Keratinocyte (primary cell): Measurements from ENCODE around the gene GRIK4. TPM values are rescaled to one million over a fixed set of nuclear protein-coding genes. Genes with fewer than 3 reads are reported as not detected.

Experiments
- DNase-seq: peaks from one replicate; pipeline ENCODE4 v3.0.0-alpha.2; 2011; ENCODE audit warnings: low read depth, missing footprints, low spot score
- FAIRE-seq: peaks from 2 replicates; lab custom pipeline; 2011; peaks lifted over from hg19 to GRCh38; lab: Jason Lieb, UNC
- H2AFZ ChIP-seq: 2 replicates; pipeline ENCODE4 v1.6.0; 2012; ENCODE audit warnings: low read length, control low read depth, inconsistent platforms; ENCODE audit not compliant: control insufficient read depth
- H3K27ac ChIP-seq: 2 replicates; pipeline ENCODE4 v1.5.1; 2011; ENCODE audit warnings: low read length; ENCODE audit not compliant: control insufficient read depth, insufficient read depth
- H3K27me3 ChIP-seq: 3 replicates; pipeline ENCODE4 v1.6.0; 2011; ENCODE audit warnings: low read length; ENCODE audit not compliant: control insufficient read depth, insufficient read depth; ENCODE audit errors: extremely low read depth
- H3K36me3 ChIP-seq, 2 experiments: 2 replicates in 1 of 2; 3 replicates in 1 of 2; pipeline ENCODE4 v1.5.1; 2011; ENCODE audit warnings: low read length in 2 of 2, mild to moderate bottlenecking in 1 of 2; ENCODE audit not compliant: control insufficient read depth in 2 of 2, insufficient read depth in 2 of 2; ENCODE audit errors: extremely low read depth in 1 of 2
- H3K4me1 ChIP-seq: 3 replicates; pipeline ENCODE4 v1.5.1; 2011; ENCODE audit warnings: low read length; ENCODE audit not compliant: control insufficient read depth, insufficient read depth; ENCODE audit errors: extremely low read depth
- H3K4me2 ChIP-seq: 3 replicates; pipeline ENCODE4 v1.6.0; 2011; ENCODE audit warnings: low read depth, low read length; ENCODE audit not compliant: control insufficient read depth, insufficient read depth; ENCODE audit errors: extremely low read depth
- H3K4me3 ChIP-seq, 3 experiments: fragments of 200-600 bp in 1 of 3; sonication (generic) in 1 of 3; 2 replicates in 2 of 3; 3 replicates in 1 of 3; pipeline ENCODE4 v1.5.1; 2011 to 2016; ENCODE audit warnings: low read length in 3 of 3, mild to moderate bottlenecking in 3 of 3, control low read depth in 2 of 3, inconsistent platforms in 1 of 3, low read depth in 1 of 3, mixed read lengths in 1 of 3, mixed run types in 1 of 3, moderate library complexity in 1 of 3; ENCODE audit not compliant: control insufficient read depth in 2 of 3, insufficient read depth in 2 of 3; ENCODE audit errors: extremely low read depth in 1 of 3
- H3K79me2 ChIP-seq: 2 replicates; pipeline ENCODE4 v1.6.0; 2012; ENCODE audit warnings: low read length; ENCODE audit not compliant: control insufficient read depth, insufficient read depth
- H3K9ac ChIP-seq: 3 replicates; pipeline ENCODE4 v1.6.0; 2011; ENCODE audit warnings: low read length; ENCODE audit not compliant: control insufficient read depth, insufficient read depth; ENCODE audit errors: extremely low read depth
- H3K9me1 ChIP-seq: 3 replicates; pipeline ENCODE4 v1.6.0; 2011; ENCODE audit warnings: low read length; ENCODE audit not compliant: control insufficient read depth, insufficient read depth; ENCODE audit errors: extremely low read depth
- H3K9me3 ChIP-seq: 2 replicates; pipeline ENCODE4 v1.5.1; 2012; ENCODE audit warnings: low read depth, low read length; ENCODE audit not compliant: control insufficient read depth
- H4K20me1 ChIP-seq: 3 replicates; pipeline ENCODE4 v1.6.0; 2011; ENCODE audit warnings: low read length; ENCODE audit not compliant: control insufficient read depth, insufficient read depth; ENCODE audit errors: extremely low read depth
- CTCF ChIP-seq, 3 experiments: IDR thresholded peaks in 1 of 3; conservative IDR thresholded peaks in 1 of 3; optimal IDR thresholded peaks in 1 of 3; 2 replicates in 2 of 3; 3 replicates in 1 of 3; pipeline versions ENCODE3 to v1.5.1; 2011; ENCODE audit warnings: low read length in 3 of 3, mild to moderate bottlenecking in 3 of 3, moderate library complexity in 2 of 3, control low read depth in 1 of 3, inconsistent platforms in 1 of 3; ENCODE audit not compliant: insufficient read depth in 2 of 3; ENCODE audit errors: extremely low read depth in 1 of 3
- EZH2 ChIP-seq: IDR thresholded peaks from one replicate; pipeline ENCODE4 v1.6.1; 2012; ENCODE audit warnings: inconsistent platforms, mild to moderate bottlenecking, low read length, moderate library complexity
- dilution Hi-C: fragments of 300-500 bp; cut with MboI; formaldehyde crosslinking; loops from one replicate; pipeline ENCODE4 v1.7.0; 2020; ENCODE audit warnings: low sequenced_read_pairs; ENCODE audit not compliant: extremely low pct_ligation_motif_present
- polyA plus RNA-seq, 5 experiments: library from polyadenylated mRNA; depleted of rRNA in 3 of 5; stranded (reverse) in 3 of 5; stranded (forward) in 1 of 5; unstranded in 1 of 5; fragments of >200 nt; gene quantifications; 1 replicate in 1 of 5; 2 replicates in 3 of 5; 3 replicates in 1 of 5; pipeline versions ENCODE4 v1.2.1 to v1.2.3, GENCODE V29; 2011 to 2012; ENCODE audit warnings: missing spikeins in 2 of 5, low read depth in 1 of 5, low replicate concordance in 1 of 5

Gene GRIK4
- polyA plus RNA-seq, 1 donor (not counting 4 experiments of a cell fraction or from before 2014, with no cell fraction given), result not detected

- no peak overlapping the region for H3K4me3 ChIP-seq
- H3K27me3 ChIP-seq, result no peaks in the 10 kb centered on the region
- no peaks in the 10 kb centered on the region for H3K79me2 ChIP-seq
- H3K9me1 ChIP-seq, result no peaks in the 10 kb centered on the region
- H2AFZ ChIP-seq, result no peak overlapping the region
- no peaks in the 10 kb centered on the region for H4K20me1 ChIP-seq
- dilution Hi-C loops, result no loop called here
- H3K27ac ChIP-seq, result no peak overlapping the region
- no peaks in the 10 kb centered on the region for H3K36me3 ChIP-seq
- H3K4me1 ChIP-seq, result no peaks in the 10 kb centered on the region
- DNase-seq (no peak), FAIRE-seq (no peak)
- H3K9ac ChIP-seq, result no peak overlapping the region
- TF ChIP-seq EZH2, result no peak
- TF ChIP-seq CTCF (optimal IDR thresholded peaks at IDR 0.05 in 1 of 3, IDR thresholded peaks at IDR 0.05 in 1 of 3, conservative IDR thresholded peaks at IDR 0.05 in 1 of 3; ENCODE audit: extremely low read depth in 1 of 3, insufficient read depth in 2 of 3, low read length in 3 of 3), result no peak
- no peaks in the 10 kb centered on the region for H3K9me3 ChIP-seq
- no peak overlapping the region for H3K4me2 ChIP-seq
Observed at GRCh38 chr11:120923866-120924508, 412.4 kb downstream of the GRIK4 start.

GRCh38 chr11:120925944-120926343, 414.4 kb downstream of the GRIK4 start:
- no peak for DNase-seq
- Histone ChIP-seq H3K9me1 (no peaks in the 10 kb centered on the region), H4K20me1 (no peaks in the 10 kb centered on the region), H3K4me2 (no peak overlapping the region), H3K27me3 (no peaks in the 10 kb centered on the region), H3K9me3 (no peaks in the 10 kb centered on the region), H3K79me2 (no peaks in the 10 kb centered on the region), H3K36me3 (no peaks in the 10 kb centered on the region), H3K4me1 (no peaks in the 10 kb centered on the region), H3K27ac (no peak overlapping the region), H3K4me3 (no peak overlapping the region), H3K9ac (no peak overlapping the region), H2AFZ (no peak overlapping the region)
- TF ChIP-seq CTCF (optimal IDR thresholded peaks at IDR 0.05 in 1 of 3, IDR thresholded peaks at IDR 0.05 in 1 of 3, conservative IDR thresholded peaks at IDR 0.05 in 1 of 3; ENCODE audit: extremely low read depth in 1 of 3, insufficient read depth in 2 of 3, low read length in 3 of 3) (no peak), EZH2 (no peak)
- no peak for FAIRE-seq
- dilution Hi-C loops, result loop anchor here (25.0 kb wide), 1 partner anchor 414 kb away; the partner anchor contains the start of gene GRIK4
